GM12878 (cell line): ENCODE measurements around the gene S100A9. TPM values are rescaled to one million over a fixed set of nuclear protein-coding genes. Genes with fewer than 3 reads are reported as not detected.

Experiments used
- ATAC-seq: fragments of 200-7000 bp; cut with Tn5 transposase; 3 replicates; pipeline ENCODE4 v1.9.1; 2020; ENCODE audit warnings: mild to moderate bottlenecking, moderate library complexity
- BruUV-seq: library from RNA; stranded (reverse); fragments of 400-500 nt; replicated peaks from 2 replicates; lab custom pipeline; 2021; lab: Mats Ljungman, UMichigan
- CTCF ChIA-PET: fragments of 300-600 bp; sonication (Branson Sonifier 250); formaldehyde crosslinking; extraction: SDS; loops from one replicate; lab custom pipeline; 2021; ENCODE audit warnings: inconsistent platforms; lab: Yijun Ruan, JAX
- POLR2A ChIA-PET: fragments of 350-600 bp; formaldehyde crosslinking; extraction: SDS; loops from one replicate; lab custom pipeline; 2021; ENCODE audit warnings: inconsistent platforms; lab: Charles Lee
- RAD21 ChIA-PET: fragments of 300-600 bp; sonication (Branson Sonifier 250); formaldehyde crosslinking; loops from one replicate; lab custom pipeline; 2023; ENCODE audit warnings: antibody characterized with exemption; ENCODE audit not compliant: unreplicated experiment; lab: Charles Lee
- SMC1A ChIA-PET: fragments of 300-600 bp; sonication (Branson Sonifier 250); formaldehyde crosslinking; loops from one replicate; lab custom pipeline; 2023; ENCODE audit not compliant: unreplicated experiment, uncharacterized antibody; lab: Charles Lee
- DNase-seq: peaks from one replicate; pipeline ENCODE4 v3.0.0-alpha.2; 2011; ENCODE audit warnings: low read depth, low spot score
- FAIRE-seq: peaks from 3 replicates; lab custom pipeline; 2011; peaks lifted over from hg19 to GRCh38; lab: Jason Lieb, UNC
- H2AFZ ChIP-seq: 2 replicates; pipeline ENCODE4 v1.6.0; 2011; ENCODE audit warnings: low read depth, low read length, control low read depth; ENCODE audit not compliant: control insufficient read depth
- H3K27ac ChIP-seq: 2 replicates; pipeline ENCODE4 v1.5.1; 2011; ENCODE audit warnings: control low read depth; ENCODE audit not compliant: control insufficient read depth, insufficient read depth
- H3K27me3 ChIP-seq, 2 experiments: replicated peaks in 1 of 2; 2 replicates each; pipeline versions ENCODE4 v1.6.0 to v1.6.1; 2011; ENCODE audit warnings: low read length in 1 of 2; ENCODE audit not compliant: control insufficient read depth in 2 of 2, insufficient read depth in 2 of 2
- H3K36me3 ChIP-seq, 2 experiments: 2 replicates each; pipeline ENCODE4 v1.5.1; 2011; ENCODE audit warnings: low read length in 1 of 2; ENCODE audit not compliant: control insufficient read depth in 2 of 2, insufficient read depth in 2 of 2
- H3K4me1 ChIP-seq: 2 replicates; pipeline ENCODE4 v1.6.1; 2011; ENCODE audit warnings: mild to moderate bottlenecking, low read length, moderate library complexity, mixed read lengths; ENCODE audit not compliant: control insufficient read depth, insufficient read depth
- H3K4me2 ChIP-seq: 2 replicates; pipeline ENCODE4 v1.6.0; 2011; ENCODE audit warnings: control low read depth; ENCODE audit not compliant: control insufficient read depth, insufficient read depth
- H3K4me3 ChIP-seq: fragments of 200-600 bp; sonication (generic); 2 replicates; pipeline ENCODE4 v1.5.1; 2016
- H3K79me2 ChIP-seq: 2 replicates; pipeline ENCODE4 v1.6.0; 2011; ENCODE audit warnings: low read length; ENCODE audit not compliant: control insufficient read depth, insufficient read depth
- H3K9ac ChIP-seq: 2 replicates; pipeline ENCODE4 v1.8.0; 2011; ENCODE audit warnings: low read length, control low read depth, mixed read lengths; ENCODE audit not compliant: control insufficient read depth, insufficient read depth
- H3K9me3 ChIP-seq: replicated peaks from 3 replicates; pipeline ENCODE4 v1.5.1; 2011; ENCODE audit warnings: mild to moderate bottlenecking, low read length; ENCODE audit not compliant: control insufficient read depth, insufficient read depth
- H4K20me1 ChIP-seq: 2 replicates; pipeline ENCODE4 v1.6.0; 2011; ENCODE audit not compliant: control insufficient read depth, insufficient read depth
- ATF2 ChIP-seq: IDR thresholded peaks from 2 replicates; pipeline ENCODE4 v1.6.1; 2012; ENCODE audit warnings: low read length, inconsistent platforms
- CREM ChIP-seq: IDR thresholded peaks from 2 replicates; pipeline ENCODE4 v1.6.1; 2014; ENCODE audit warnings: antibody characterized with exemption, low read depth
- HDAC2 ChIP-seq: fragments of 200-600 bp; sonication (generic); IDR thresholded peaks from 2 replicates; pipeline ENCODE4 v1.6.1; 2017
- HDGF ChIP-seq: fragments of 450-650 bp; IDR thresholded peaks from 2 replicates; pipeline ENCODE4 v1.6.1; 2016; ENCODE audit warnings: antibody characterized with exemption
- IRF4 ChIP-seq: IDR thresholded peaks from 2 replicates; pipeline ENCODE4 v1.6.1; 2011; ENCODE audit warnings: low read depth, low read length
- JUND ChIP-seq: IDR thresholded peaks from 2 replicates; pipeline ENCODE4 v1.6.1; 2012; ENCODE audit warnings: low read depth, mild to moderate bottlenecking, low read length, improper control_type of control experiment, moderate library complexity
- MEF2B ChIP-seq: fragments of 450-650 bp; IDR thresholded peaks from 2 replicates; pipeline ENCODE4 v1.6.1; 2018; ENCODE audit warnings: mild to moderate bottlenecking, moderate library complexity; ENCODE audit not compliant: partially characterized antibody, poor library complexity, severe bottlenecking
- MTA3 ChIP-seq: IDR thresholded peaks from 2 replicates; pipeline ENCODE4 v1.6.1; 2012; ENCODE audit warnings: low read length, inconsistent platforms, borderline replicate concordance
- SMAD1 ChIP-seq: fragments of 450-650 bp; IDR thresholded peaks from 2 replicates; pipeline ENCODE4 v1.6.1; 2018; ENCODE audit warnings: mild to moderate bottlenecking, low read depth; ENCODE audit not compliant: partially characterized antibody
- SPI1 ChIP-seq: IDR thresholded peaks from 2 replicates; pipeline ENCODE4 v1.6.1; 2011; ENCODE audit warnings: low read depth, mild to moderate bottlenecking, low read length, moderate library complexity, borderline replicate concordance; ENCODE audit not compliant: insufficient read depth
- TCF3 ChIP-seq: IDR thresholded peaks from 2 replicates; pipeline ENCODE4 v1.6.1; 2012; ENCODE audit warnings: low read depth, mild to moderate bottlenecking, low read length, borderline replicate concordance; ENCODE audit not compliant: insufficient read depth
- WGBS: methylation state at CpG from one replicate; pipeline ENCODE4 v1.1.6; 2016; ENCODE audit warnings: low lambda C conversion rate; ENCODE audit not compliant: insufficient replicate concordance, insufficient coverage; ENCODE audit errors: missing lambda C conversion rate; 5-methylcytosine and 5-hydroxymethylcytosine counted together
- in situ Hi-C: fragments of 300-500 bp; cut with MboI; formaldehyde crosslinking; loops from 9 replicates; pipeline ENCODE4 v1.14.3; 2018; ENCODE audit warnings: mixed read lengths
- intact Hi-C: fragments of 100-400 bp; cut with micrococcal nuclease; formaldehyde crosslinking; loops from one replicate; pipeline ENCODE4 v1.14.2; 2022; ENCODE audit not compliant: unreplicated experiment
- polyA plus RNA-seq, 11 experiments: library from polyadenylated mRNA; depleted of rRNA in 4 of 11; unstranded in 6 of 11; stranded (reverse) in 5 of 11; fragments of >200 nt; fragmentation: Nextera tagmentation in 4 of 11; fragmentation: Illumina TruSeq in 1 of 11; extraction: Ambion mirVana in 4 of 11; extraction: Trizol in 1 of 11; gene quantifications; 1 replicate in 1 of 11; 2 replicates in 10 of 11; pipeline versions ENCODE4 v1.2.1 to v1.2.3, GENCODE V29; 2011 to 2016; ENCODE audit warnings: inconsistent platforms in 2 of 11, missing spikeins in 2 of 11, low read depth in 1 of 11
- total RNA-seq, 4 experiments: library from RNA; depleted of rRNA in 3 of 4; stranded (reverse); fragments of >200 nt in 3 of 4; fragmentation: Illumina TruSeq in 1 of 4; extraction: Trizol in 1 of 4; gene quantifications; 2 replicates each; pipeline versions ENCODE4 v1.2.1 to v1.2.3, GENCODE V29; 2013 to 2021

Gene S100A9
- total and polyA plus RNA-seq, 10 of the 15 experiments (the other 5 are each of a cell fraction or from before 2014, with no cell fraction given), result 0.22 to 1.7 (median 0.49) TPM; not detected in 3

GRCh38 chr1:153343811-153344717, 13.6 kb upstream of the S100A9 start (continued):
- TF ChIP-seq ATF2 (0 out of 2 replicates have a peak, but pooled peaks have one; percentile 39), TCF3 (no peak), MEF2B (peak; percentile 5), JUND (no peak), IRF4 (no peak), CREM (0 out of 2 replicates have a peak, but pooled peaks have one; percentile 6), MTA3 (peak; percentile 33; the same call in 1 of the 2 replicates), HDAC2 (no peak), HDGF (peak; percentile 48; the same call in 1 of the 2 replicates), SMAD1 (no peak)
- TF ChIP-seq, all 136 proteins: peak for 17

- TF ChIP-seq SPI1 (peak; percentile 47; the same call in 1 of the 2 replicates), HDAC2 (no peak)
- ATAC-seq, result peak; percentile 24
- in situ Hi-C loops, result no loop called here
- Histone ChIP-seq H3K4me3 (no peak overlapping the region), H2AFZ (no peak overlapping the region), H3K4me1 (peaks cover 33% of the 10 kb centered on the region), H3K9ac (peak overlapping the region; percentile 70), H3K79me2 (peaks cover 17% of the 10 kb centered on the region), H4K20me1 (no peaks in the 10 kb centered on the region), H3K36me3 (no peaks in the 10 kb centered on the region), H3K9me3 (no peaks in the 10 kb centered on the region), H3K4me2 (peak overlapping the region; percentile 77), H3K27ac (peak overlapping the region; percentile 86), H3K27me3 (no peaks in the 10 kb centered on the region)
- CTCF ChIA-PET, result interaction anchor here (0.6 to 5.8 kb wide), 12 partner anchors 8 to 474 kb away, joined by 3 to 54 read pairs (median 6); partner anchors contain the start of gene PGLYRP3
- 8% methylated on average over 3 of the region's 3 CpGs for WGBS
- DNase-seq, result no peak
- intact Hi-C loops, result loop anchor here (5.0 kb wide), 1 partner anchor 82 kb away; no protein-coding TSS in a partner anchor
- BruUV-seq, result no TSS peak
- POLR2A ChIA-PET, result interaction anchor here (0.5 to 2.6 kb wide), 9 partner anchors 8 to 398 kb away, joined by 3 to 10 read pairs (median 4); partner anchors contain the start of gene CHTOP
- SMC1A ChIA-PET, result interaction anchor here (1.2 to 4.9 kb wide), 7 partner anchors 8 to 150 kb away, joined by 3 to 27 read pairs (median 8); no protein-coding TSS in a partner anchor
- RAD21 ChIA-PET, result interaction anchor here (0.6 to 4.0 kb wide), 5 partner anchors 31 to 222 kb away, joined by 3 to 26 read pairs (median 6); partner anchors contain the start of gene PGLYRP3
- FAIRE-seq, result no peak
Observed at GRCh38 chr1:153344718-153345025, 13.0 kb upstream of the S100A9 start.
